CD4-positive, CD25-positive, alpha-beta regulatory T cell (primary cell): ENCODE measurements around the gene YWHAG. TPM values are rescaled to one million over a fixed set of nuclear protein-coding genes. Genes with fewer than 3 reads are reported as not detected.
"Not testable (repeated sequence)": the region's sequence is repeated elsewhere in the genome, so short reads cannot be mapped to it uniquely, and the experiment has no call there.

ENCODE experiments used
- ATAC-seq, 2 donors: fragments of 150-1000 bp; cut with Tn5 transposase; one replicate each; pipeline ENCODE4 v1.10.0; 2021; ENCODE audit warnings: low read depth in 2 of 2, moderate number of reproducible peaks in 2 of 2, moderate library complexity in 1 of 2
- DNase-seq, 3 donors: peaks; one replicate each; pipeline versions ENCODE4 v3.0.0 to v3.0.0-alpha.2; 2012 to 2022; ENCODE audit warnings: mixed read lengths in 1 of 3
- H3K27ac ChIP-seq: one replicate; pipeline ENCODE4 v1.7.0; 2013; ENCODE audit warnings: mild to moderate bottlenecking, low read length; ENCODE audit not compliant: insufficient read depth, poor library complexity, severe bottlenecking
- H3K27me3 ChIP-seq: one replicate; pipeline ENCODE4 v1.7.0; 2013; ENCODE audit warnings: low read length; ENCODE audit not compliant: control insufficient read depth, insufficient read depth
- H3K36me3 ChIP-seq: one replicate; pipeline ENCODE4 v1.7.0; 2013; ENCODE audit warnings: mild to moderate bottlenecking, low read length, moderate library complexity; ENCODE audit not compliant: control insufficient read depth, insufficient read depth
- H3K4me1 ChIP-seq: 2 replicates; pipeline ENCODE4 v1.7.0; 2013; ENCODE audit warnings: mild to moderate bottlenecking, low read length; ENCODE audit not compliant: insufficient read depth, control insufficient read depth, poor library complexity, severe bottlenecking
- H3K4me3 ChIP-seq: one replicate; pipeline ENCODE4 v1.7.0; 2013; ENCODE audit warnings: low read depth, mild to moderate bottlenecking, low read length, moderate library complexity
- H3K9me3 ChIP-seq, 2 experiments: 1 replicate in 1 of 2; 2 replicates in 1 of 2; pipeline ENCODE4 v1.7.0; 2013; ENCODE audit warnings: low read length in 2 of 2, mild to moderate bottlenecking in 1 of 2, moderate library complexity in 1 of 2; ENCODE audit not compliant: control insufficient read depth in 2 of 2
- H3K27ac Mint-ChIP-seq, 3 donors: one replicate each; pipeline ENCODE4 v1.8.0; 2020 to 2022; ENCODE audit warnings: mild to moderate bottlenecking in 3 of 3, mixed read lengths in 3 of 3, moderate library complexity in 2 of 3
- H3K27me3 Mint-ChIP-seq: one replicate; pipeline ENCODE4 v1.8.0; 2022; ENCODE audit warnings: mild to moderate bottlenecking, mixed read lengths
- H3K36me3 Mint-ChIP-seq: one replicate; pipeline ENCODE4 v1.8.0; 2020; ENCODE audit warnings: mixed read lengths
- H3K4me1 Mint-ChIP-seq, 4 donors: one replicate each; pipeline ENCODE4 v1.8.0; 2020 to 2022; ENCODE audit warnings: mixed read lengths in 4 of 4, mild to moderate bottlenecking in 1 of 4
- H3K4me3 Mint-ChIP-seq, 4 donors: one replicate each; pipeline ENCODE4 v1.8.0; 2020 to 2022; ENCODE audit warnings: mild to moderate bottlenecking in 4 of 4, mixed read lengths in 4 of 4, moderate library complexity in 3 of 4
- H3K9me3 Mint-ChIP-seq, 7 donors: one replicate each; pipeline ENCODE4 v1.8.0; 2020 to 2022; ENCODE audit warnings: mixed read lengths in 7 of 7, mild to moderate bottlenecking in 3 of 7, moderate library complexity in 2 of 7
- polyA plus RNA-seq, 4 donors: library from polyadenylated mRNA; unstranded; fragments of 300-500 nt; fragmentation: Illumina TruSeq; gene quantifications; one replicate each; pipeline ENCODE4 v1.2.3, GENCODE V29; 2021
- total RNA-seq: library from RNA; stranded (reverse); gene quantifications from one replicate; pipeline ENCODE4 v1.2.3, GENCODE V29; 2022

Gene YWHAG
- total and polyA plus RNA-seq, 5 donors from 2014 or later = 1.7 to 36.6 (median 2.2) TPM

DNA sequence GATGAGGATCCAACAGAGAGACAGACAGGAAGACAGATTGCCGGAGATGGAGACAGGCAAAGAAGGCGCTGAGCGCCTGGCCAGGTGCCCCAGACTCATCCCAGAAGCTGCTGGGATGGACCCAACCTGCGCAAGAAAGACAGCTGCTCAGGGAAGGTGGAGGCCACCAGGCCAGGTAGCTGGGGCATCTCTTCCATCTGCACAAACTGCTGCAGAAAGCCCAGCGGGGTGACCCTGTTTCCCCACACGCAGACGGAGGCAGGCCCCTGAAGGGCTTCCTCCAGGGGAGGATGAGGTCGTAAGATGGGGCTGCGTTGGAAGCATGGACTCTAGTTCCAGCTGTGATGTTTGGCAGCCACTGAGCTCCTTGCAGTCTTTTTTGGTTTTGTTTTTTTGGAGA lies 16.5 kb upstream of the YWHAG start:
- no peaks in the 10 kb centered on the region for H3K36me3 Mint-ChIP-seq
- no peak overlapping the region for H3K27ac Mint-ChIP-seq
- no peaks in the 10 kb centered on the region for H3K36me3 ChIP-seq
- no peak overlapping the region for H3K4me3 ChIP-seq
- H3K4me1 ChIP-seq = peaks cover 5% of the 10 kb centered on the region
- no peaks in the 10 kb centered on the region for H3K9me3 ChIP-seq
- peaks cover 3% of the 10 kb centered on the region for H3K27me3 ChIP-seq
- no peak overlapping the region for H3K4me3 Mint-ChIP-seq
- ATAC-seq (no peak), DNase-seq (no peak)
- peaks cover 0 to 1% (median 0%) of the 10 kb centered on the region in 7 donors for H3K9me3 Mint-ChIP-seq
- H3K27ac ChIP-seq = no peak overlapping the region
- peaks cover 0 to 7% (median under 1%) of the 10 kb centered on the region in 4 donors for H3K4me1 Mint-ChIP-seq
- H3K27me3 Mint-ChIP-seq = peaks cover 14% of the 10 kb centered on the region

DNA sequence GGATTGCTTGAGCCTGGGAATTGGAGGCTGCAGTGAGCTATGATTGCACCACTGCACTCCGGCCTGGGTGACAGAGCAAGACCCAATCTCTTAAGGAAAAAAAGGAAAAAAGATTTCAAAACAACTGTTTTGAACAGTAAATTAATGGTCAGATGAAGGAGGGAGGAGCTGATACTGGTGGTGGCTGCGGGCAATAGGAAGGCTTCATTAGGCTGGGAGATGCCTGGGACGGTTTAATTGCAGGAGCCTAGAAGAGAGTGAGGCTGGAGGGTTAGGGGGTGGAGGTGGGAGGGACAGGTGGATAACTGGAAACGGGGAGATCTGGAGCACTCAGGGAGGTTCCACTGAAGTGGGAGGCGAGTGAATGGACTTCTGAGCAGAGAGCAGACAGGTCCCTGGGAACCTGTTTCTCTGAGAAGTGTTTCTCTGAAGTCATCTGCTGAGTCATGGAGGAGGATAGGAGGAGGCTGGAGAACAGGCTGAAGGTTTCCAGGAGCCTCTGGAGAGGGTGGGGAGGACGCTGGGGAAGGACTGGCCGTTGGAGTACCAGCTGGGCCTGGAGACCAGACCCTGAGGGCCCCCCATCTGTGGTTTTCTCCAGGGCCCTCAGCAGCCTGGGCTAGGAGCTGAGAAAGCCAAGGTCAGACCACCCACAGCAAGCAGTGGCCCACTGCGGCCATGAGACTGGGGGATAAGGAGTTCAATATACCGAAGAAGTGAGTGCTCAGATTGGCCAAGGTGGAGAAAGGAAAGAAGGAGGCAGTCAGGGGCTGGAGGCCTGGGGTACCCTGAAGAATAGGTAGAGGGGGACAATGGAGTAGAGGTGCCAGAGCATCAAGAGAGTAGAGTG lies 14.4 kb upstream of the YWHAG start:
- H3K9me3 Mint-ChIP-seq = peaks cover 0 to 1% (median 0%) of the 10 kb centered on the region in 7 donors
- H3K4me3 ChIP-seq = no peak overlapping the region
- H3K4me1 Mint-ChIP-seq = no peaks in the 10 kb centered on the region
- peaks cover 22% of the 10 kb centered on the region for H3K27me3 Mint-ChIP-seq
- ATAC-seq = no peak
- peak overlapping the region in 1 of 3 donors; percentile 69 for H3K27ac Mint-ChIP-seq
- peaks cover 3% of the 10 kb centered on the region for H3K27me3 ChIP-seq
- H3K27ac ChIP-seq = no peak overlapping the region
- no peak for DNase-seq
- no peaks in the 10 kb centered on the region for H3K9me3 ChIP-seq
- no peak overlapping the region for H3K4me3 Mint-ChIP-seq
- H3K4me1 ChIP-seq = no peaks in the 10 kb centered on the region
- H3K36me3 Mint-ChIP-seq = no peaks in the 10 kb centered on the region
- no peaks in the 10 kb centered on the region for H3K36me3 ChIP-seq

DNA sequence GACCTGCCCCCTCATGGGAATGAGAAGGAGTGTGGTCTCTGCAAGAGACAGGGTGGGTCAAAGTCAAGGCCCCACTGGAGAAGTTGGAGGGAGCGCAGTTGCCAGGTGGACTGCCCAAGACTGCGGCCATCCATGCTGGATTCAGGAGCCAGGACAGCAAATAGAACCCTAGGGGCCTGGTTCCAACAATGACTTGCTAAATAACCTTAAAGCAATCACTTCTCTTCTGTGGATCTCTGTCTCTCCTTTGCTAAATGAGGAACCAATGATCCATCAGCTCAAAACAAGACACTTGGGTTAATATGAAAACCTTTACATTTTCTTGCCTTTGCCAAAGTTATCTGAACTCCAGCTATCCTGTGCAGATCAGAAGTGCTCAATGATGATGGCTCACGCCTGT lies 12.6 kb upstream of the YWHAG start:
- H3K9me3 ChIP-seq = no peaks in the 10 kb centered on the region
- H3K4me3 ChIP-seq = no peak overlapping the region
- peaks cover 3% of the 10 kb centered on the region for H3K27me3 ChIP-seq
- H3K27ac Mint-ChIP-seq = no peak overlapping the region
- H3K27me3 Mint-ChIP-seq = peaks cover 22% of the 10 kb centered on the region
- H3K4me1 ChIP-seq = no peaks in the 10 kb centered on the region
- H3K27ac ChIP-seq = no peak overlapping the region
- no peaks in the 10 kb centered on the region for H3K36me3 ChIP-seq
- peaks cover 0 to 1% (median 0%) of the 10 kb centered on the region in 7 donors for H3K9me3 Mint-ChIP-seq
- DNase-seq = no peak
- no peaks in the 10 kb centered on the region for H3K36me3 Mint-ChIP-seq
- H3K4me3 Mint-ChIP-seq = no peak overlapping the region
- no peak for ATAC-seq
- no peaks in the 10 kb centered on the region for H3K4me1 Mint-ChIP-seq

- Mint-ChIP-seq H3K36me3 (no peaks in the 10 kb centered on the region), H3K27ac (no peak overlapping the region), H3K4me3 (no peak overlapping the region), H3K27me3 (peaks cover 16% of the 10 kb centered on the region), H3K4me1 (peaks cover 0 to 8% (median 4%) of the 10 kb centered on the region in 4 donors), H3K9me3 (peaks cover 0 to 1% (median 0%) of the 10 kb centered on the region in 7 donors)
- no peak overlapping the region for H3K27ac ChIP-seq
- H3K4me1 ChIP-seq = no peaks in the 10 kb centered on the region
- H3K9me3 ChIP-seq = no peaks in the 10 kb centered on the region
- DNase-seq = no peak
- no peak for ATAC-seq
- no peak overlapping the region for H3K4me3 ChIP-seq
- H3K36me3 ChIP-seq = no peaks in the 10 kb centered on the region
- peaks cover 3% of the 10 kb centered on the region for H3K27me3 ChIP-seq
Observed at GRCh38 chr7:76369018-76369417, 10.2 kb upstream of the YWHAG start.

- Mint-ChIP-seq H3K27me3 (peaks cover 16% of the 10 kb centered on the region), H3K9me3 (peaks cover 0 to 1% (median 0%) of the 10 kb centered on the region in 7 donors), H3K27ac (peak overlapping the region in 1 of 3 donors; percentile 20), H3K36me3 (no peaks in the 10 kb centered on the region), H3K4me3 (no peak overlapping the region), H3K4me1 (peaks cover 0 to 11% (median 5%) of the 10 kb centered on the region in 4 donors)
- ATAC-seq (no peak), DNase-seq (no peak)
- H3K36me3 ChIP-seq = no peaks in the 10 kb centered on the region
- no peak overlapping the region for H3K4me3 ChIP-seq
- no peaks in the 10 kb centered on the region for H3K4me1 ChIP-seq
- H3K27me3 ChIP-seq = peaks cover 3% of the 10 kb centered on the region
- H3K9me3 ChIP-seq = no peaks in the 10 kb centered on the region
- no peak overlapping the region for H3K27ac ChIP-seq
Observed at GRCh38 chr7:76368190-76368589, 9.4 kb upstream of the YWHAG start.

DNA sequence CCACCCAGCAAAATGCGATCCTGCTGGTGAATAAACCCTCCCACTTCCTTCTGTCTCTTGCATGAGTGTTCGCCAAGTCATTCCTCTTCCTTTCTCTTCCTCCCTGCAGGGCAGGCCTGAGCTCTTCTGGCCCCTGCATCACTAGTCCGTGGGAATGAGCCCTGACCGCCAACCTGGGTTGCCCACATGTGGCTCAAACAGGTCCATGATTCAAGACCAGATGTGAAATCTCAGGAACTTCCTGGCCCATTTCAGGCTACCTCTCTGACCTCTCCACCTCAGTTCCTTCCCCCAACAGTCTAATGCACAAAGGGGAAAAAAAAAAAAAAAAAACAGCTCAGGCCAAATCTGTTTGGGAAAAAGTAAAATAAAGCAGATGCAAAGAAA lies 5.4 kb upstream of the YWHAG start:
- H3K27me3 ChIP-seq = no peaks in the 10 kb centered on the region
- Mint-ChIP-seq H3K27ac (no peak overlapping the region), H3K4me1 (peaks cover 3 to 20% (median 11%) of the 10 kb centered on the region in 4 donors), H3K27me3 (peaks cover 10% of the 10 kb centered on the region), H3K4me3 (peak overlapping the region in 2 of 4 donors; percentile 55 to 85), H3K9me3 (no peaks in the 10 kb centered on the region), H3K36me3 (no peaks in the 10 kb centered on the region)
- ATAC-seq (no peak), DNase-seq (peak in 1 of 3 donors; percentile 20)
- H3K4me1 ChIP-seq = peaks cover 4% of the 10 kb centered on the region
- H3K27ac ChIP-seq = no peak overlapping the region
- no peaks in the 10 kb centered on the region for H3K9me3 ChIP-seq
- H3K4me3 ChIP-seq = no peak overlapping the region
- no peaks in the 10 kb centered on the region for H3K36me3 ChIP-seq

DNA sequence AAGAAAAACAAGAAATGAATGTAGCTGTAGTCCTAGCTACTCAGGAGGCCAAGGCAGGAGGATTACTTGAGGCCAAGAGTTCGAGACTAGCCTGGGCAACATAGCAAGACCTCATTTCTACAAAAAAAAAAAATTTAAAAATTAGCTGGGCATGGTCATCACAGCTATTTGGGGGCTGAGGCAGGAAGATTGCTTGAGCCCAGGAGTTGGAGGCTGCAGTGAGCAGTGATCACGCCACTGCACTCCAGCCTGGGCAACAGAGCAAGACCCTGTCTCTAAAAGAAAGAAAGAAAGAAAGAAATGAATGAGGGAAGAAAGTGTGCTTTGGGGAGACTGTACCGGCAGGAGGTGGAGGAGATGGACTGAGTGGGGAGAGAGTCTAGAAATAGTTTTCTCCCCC lies 5.0 kb upstream of the YWHAG start:
- H3K27ac Mint-ChIP-seq, ATAC-seq, DNase-seq, H3K36me3 Mint-ChIP-seq, H3K9me3 Mint-ChIP-seq, H3K27me3 Mint-ChIP-seq, H3K27me3 ChIP-seq, H3K27ac ChIP-seq, H3K4me1 ChIP-seq, H3K9me3 ChIP-seq, H3K36me3 ChIP-seq, H3K4me3 ChIP-seq: not testable (repeated sequence)
- H3K4me3 Mint-ChIP-seq = peak overlapping the region in 1 of 4 donors; percentile 63
- H3K4me1 Mint-ChIP-seq = peaks cover 3 to 24% (median 12%) of the 10 kb centered on the region in 4 donors
